GM19193 (cell line): ENCODE data around the gene ZIK1.

Experiments used
- POLR2A ChIP-seq: IDR thresholded peaks from 4 replicates; pipeline ENCODE4 v1.6.1; 2011; ENCODE audit not compliant: insufficient read depth, insufficient read length; ENCODE audit errors: extremely low read depth

ZIK1 gene

DNA sequence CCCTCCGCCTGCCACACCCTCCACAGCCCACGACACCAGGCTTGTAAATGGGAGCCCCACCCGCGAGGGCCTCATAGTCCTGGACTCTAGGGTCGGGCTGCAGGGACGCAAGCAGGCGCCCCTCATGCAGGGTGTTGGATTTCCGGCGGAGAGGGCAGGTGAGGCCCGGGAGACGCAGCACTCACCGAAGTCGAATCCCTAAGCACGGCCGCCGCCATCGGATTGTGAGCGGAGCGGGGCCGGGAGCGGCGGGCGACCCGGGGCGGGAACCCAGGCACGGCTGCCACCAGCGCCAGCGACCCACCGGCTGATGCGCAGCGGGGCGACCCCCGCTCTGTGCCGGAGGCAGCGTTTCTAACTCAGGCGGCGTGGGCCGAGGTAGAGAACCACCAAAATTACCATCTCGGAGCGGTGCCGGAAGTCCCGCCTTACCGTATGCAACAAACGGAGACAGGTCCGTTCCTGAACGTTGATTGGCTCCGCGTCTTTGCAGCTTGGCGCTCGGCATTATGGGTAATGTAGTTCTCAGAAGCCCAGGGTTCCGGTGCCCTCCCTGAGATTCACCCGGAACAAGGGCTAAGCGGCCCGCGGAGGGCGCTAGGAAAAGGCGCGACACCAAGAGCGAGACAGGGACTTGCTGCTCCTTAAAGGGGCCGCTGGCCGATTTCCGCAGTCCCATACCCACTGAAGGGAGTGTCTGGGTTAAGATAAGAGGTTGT is 5.3 kb upstream of the ZIK1 start, which contains the start of gene ZNF416:
TSS of gene ZNF416 (minus strand) at position 425 of the 719 bp plus-strand sequence. CDS start at position 218, 207 bp downstream.
- peak; percentile 64 for TF ChIP-seq POLR2A

- TF ChIP-seq POLR2A, result no peak
Measured at GRCh38 chr19:57583104-57583520, 833 bp upstream of the ZIK1 start.

- no peak for TF ChIP-seq POLR2A
Measured at GRCh38 chr19:57587529-57587928, 3.6 kb downstream of the ZIK1 start.

DNA sequence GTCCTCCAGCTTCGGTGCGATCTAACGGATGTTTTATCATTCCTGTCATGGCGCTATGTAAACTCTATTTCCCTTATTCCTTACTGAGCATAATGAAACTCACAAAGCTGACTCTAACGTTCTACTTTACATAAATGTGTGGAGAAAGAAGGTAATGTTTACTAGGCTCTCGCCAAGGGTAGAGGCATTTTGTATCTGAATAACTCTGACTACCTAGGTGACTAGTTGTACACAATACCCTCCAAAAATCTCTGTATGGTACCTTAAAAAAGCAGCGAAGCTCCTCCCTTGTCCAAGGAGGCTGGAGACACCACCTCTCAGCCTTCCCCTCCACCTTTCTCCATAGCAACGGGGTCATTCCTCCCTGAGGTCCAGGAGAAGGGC is 15.4 kb downstream of the ZIK1 start:
- TF ChIP-seq POLR2A, result no peak

GRCh38 chr19:57599761-57600383 is 15.9 kb downstream of the ZIK1 start, which contains the start of gene ZNF530:
TSS of gene ZNF530 (plus strand) at chr19:57599885. CDS start at chr19:57604346, 4,461 bp downstream.
- TF ChIP-seq POLR2A, result peak; percentile 57

GRCh38 chr19:57606931-57607330 is 23.0 kb downstream of the ZIK1 start:
- TF ChIP-seq POLR2A, result no peak

DNA sequence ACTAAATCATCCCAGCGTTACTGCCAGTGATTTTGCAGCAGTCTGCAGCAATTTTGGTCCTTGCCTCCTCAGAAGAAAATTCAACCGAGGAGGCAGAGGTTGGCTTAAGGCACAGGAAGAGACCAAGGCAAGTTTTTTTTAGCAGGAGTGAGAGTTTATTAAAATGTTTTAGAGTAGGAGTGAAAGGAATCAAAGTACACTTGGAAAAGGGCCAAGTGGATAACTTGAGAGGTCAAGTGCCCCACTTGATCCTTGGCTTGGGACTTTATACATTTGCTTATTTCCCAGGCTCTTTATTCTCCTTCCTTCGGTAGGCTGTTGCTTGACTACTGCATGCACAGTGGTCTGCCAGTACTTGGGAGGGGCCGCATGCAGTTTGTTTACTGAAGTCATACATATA is 27.2 kb downstream of the ZIK1 start:
- no peak for TF ChIP-seq POLR2A

DNA sequence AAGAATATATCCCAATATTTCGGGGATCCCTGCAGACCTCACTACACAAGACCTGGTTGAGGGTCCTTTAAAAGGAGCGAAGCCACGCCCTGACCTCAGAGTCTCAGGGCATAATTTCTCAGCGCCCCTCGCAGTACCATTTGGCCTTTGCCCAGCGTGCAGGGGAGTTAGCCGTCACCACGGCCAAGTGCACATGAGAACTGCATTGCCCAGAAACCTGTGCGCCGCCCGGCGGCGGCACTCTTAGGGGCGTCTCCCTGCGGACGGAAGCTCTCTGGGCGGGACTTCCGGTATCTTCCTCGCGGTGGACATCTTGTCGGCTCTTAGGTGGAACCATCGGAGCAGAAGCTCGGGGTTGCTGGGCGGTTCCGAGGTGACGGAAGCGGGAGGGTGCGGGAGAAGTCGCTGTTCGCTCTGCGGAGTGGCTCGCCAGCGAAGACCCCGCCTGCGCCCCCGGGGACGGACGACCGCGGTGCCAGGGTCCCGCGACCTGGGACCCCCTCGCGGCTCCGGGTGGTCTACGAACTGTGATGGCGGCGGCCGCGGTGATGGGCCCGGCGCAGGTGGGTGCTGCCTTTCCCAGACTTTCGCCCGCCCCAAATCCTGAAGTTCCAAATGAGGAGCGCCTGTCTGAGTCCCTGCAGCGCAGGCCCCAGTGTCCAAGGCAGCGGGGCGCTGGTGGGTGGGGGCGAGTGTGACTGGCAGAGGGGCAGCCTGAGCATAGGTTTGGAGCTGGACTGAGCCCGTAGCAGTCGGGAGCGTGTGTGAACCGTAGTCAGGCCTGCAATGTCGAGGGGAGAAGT is 30.2 kb downstream of the ZIK1 start, which contains the start of gene ZNF134:
TSS of gene ZNF134 (plus strand) at position 302 of the 803 bp plus-strand sequence. CDS start 5,227 bp downstream, outside the sequence.
- peak; percentile 74 for TF ChIP-seq POLR2A

- TF ChIP-seq POLR2A, result no peak
Measured at GRCh38 chr19:57615346-57615745, 31.4 kb downstream of the ZIK1 start.

DNA sequence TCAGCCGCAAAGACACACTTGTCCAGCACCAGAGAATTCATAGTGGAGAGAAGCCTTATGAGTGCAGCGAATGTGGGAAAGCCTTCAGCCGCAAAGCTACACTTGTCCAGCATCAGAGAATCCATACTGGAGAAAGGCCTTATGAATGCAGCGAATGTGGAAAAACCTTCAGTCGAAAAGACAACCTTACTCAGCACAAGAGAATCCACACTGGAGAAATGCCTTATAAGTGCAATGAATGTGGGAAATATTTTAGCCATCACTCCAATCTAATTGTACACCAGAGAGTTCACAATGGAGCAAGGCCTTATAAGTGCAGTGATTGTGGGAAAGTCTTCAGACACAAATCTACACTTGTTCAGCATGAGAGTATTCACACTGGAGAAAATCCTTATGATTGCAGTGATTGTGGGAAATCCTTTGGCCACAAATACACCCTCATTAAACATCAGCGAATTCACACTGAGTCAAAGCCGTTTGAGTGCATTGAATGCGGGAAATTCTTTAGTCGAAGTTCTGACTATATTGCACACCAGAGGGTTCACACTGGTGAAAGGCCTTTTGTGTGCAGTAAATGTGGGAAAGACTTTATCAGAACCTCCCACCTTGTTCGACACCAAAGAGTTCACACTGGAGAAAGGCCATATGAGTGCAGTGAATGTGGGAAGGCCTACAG is 36.9 kb downstream of the ZIK1 start:
- no peak for TF ChIP-seq POLR2A

DNA sequence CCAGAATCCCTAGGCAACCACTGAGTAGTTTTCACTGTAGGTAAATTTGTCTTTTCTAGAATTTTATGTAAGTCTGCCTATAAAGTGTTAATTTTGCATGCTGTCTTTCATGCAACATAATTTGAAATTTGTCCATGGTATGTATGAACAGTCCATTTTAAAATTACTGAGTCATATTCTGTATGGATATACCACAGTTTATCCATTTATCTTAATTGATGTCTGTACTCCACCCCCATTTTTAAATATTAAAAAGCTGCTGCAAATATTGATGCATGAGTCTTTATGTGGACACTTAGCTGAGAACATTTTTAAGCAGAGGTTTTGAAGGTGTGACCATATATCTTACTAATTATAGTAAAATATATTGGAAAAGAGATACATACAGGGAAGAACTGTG is 39.1 kb downstream of the ZIK1 start:
- TF ChIP-seq POLR2A, result no peak

- TF ChIP-seq POLR2A, result peak; percentile 70
Measured at GRCh38 chr19:57632987-57633831, 49.3 kb downstream of the ZIK1 start, which contains the start of gene ZNF211. TSS of gene ZNF211 (plus strand) at chr19:57633168. CDS start at chr19:57633347, 179 bp downstream.

DNA sequence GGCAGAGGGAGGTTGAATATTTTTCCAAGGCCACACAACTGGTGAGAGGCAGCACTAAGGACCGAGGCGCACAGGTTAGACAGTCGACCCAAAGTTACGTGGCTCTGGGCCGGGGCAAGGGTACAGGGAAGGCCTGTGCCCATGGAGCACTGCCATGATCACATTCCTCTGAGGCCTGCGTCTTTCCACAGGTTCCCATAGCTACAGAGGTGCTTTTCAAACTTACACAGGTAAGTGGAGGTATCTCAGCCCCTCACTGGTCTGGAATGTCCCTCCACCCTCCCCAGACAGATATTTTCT is 49.8 kb downstream of the ZIK1 start:
- no peak for TF ChIP-seq POLR2A

DNA sequence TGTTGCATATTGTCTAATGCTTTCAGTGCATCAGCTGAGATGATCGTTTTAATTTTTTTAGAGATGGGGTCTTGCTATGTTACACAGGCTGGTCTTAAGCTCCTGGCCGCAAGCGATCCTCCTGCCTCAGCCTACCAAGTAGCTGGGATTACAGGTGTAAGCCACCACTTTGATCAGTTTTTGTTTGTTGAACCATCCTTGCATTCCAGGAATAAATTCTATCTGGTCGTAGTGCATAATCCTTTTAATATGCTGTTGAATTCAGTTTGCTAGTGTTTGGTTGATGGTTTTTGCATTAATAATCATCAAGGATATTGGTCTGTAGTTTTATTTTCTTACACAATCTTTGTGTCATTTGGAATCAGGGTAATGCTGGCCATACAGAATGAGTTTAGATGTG is 53.4 kb downstream of the ZIK1 start:
- TF ChIP-seq POLR2A, result no peak

DNA sequence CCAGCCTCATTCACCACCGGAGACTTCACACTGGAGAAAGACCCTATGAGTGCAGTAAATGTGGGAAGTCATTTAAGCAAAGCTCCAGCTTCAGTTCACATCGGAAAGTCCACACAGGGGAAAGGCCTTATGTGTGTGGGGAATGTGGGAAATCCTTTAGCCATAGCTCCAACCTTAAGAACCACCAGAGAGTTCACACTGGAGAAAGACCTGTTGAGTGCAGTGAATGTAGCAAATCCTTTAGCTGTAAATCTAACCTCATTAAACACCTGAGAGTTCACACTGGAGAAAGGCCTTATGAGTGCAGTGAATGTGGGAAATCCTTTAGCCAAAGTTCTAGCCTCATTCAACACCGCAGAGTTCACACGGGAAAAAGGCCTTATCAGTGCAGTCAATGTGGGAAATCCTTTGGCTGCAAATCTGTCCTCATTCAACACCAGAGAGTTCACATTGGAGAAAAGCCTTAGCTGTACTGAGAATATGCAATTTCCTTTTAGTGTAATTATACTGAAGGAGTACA is 57.8 kb downstream of the ZIK1 start:
- TF ChIP-seq POLR2A, result no peak
